Liver (tissue), 9 donors: ENCODE measurements around the gene ANO10. TPM values are rescaled to one million over a fixed set of nuclear protein-coding genes. Genes with fewer than 3 reads are reported as not detected.

Experiments
- DNase-seq: peaks from one replicate; pipeline ENCODE4 v3.0.0-alpha.2; 2017; ENCODE audit warnings: low spot score
- H3K27ac ChIP-seq, 2 donors: one replicate each; pipeline ENCODE4 v1.7.0; 2013; ENCODE audit warnings: inconsistent platforms in 2 of 2, low read length in 2 of 2, control low read depth in 1 of 2, low read depth in 1 of 2, mild to moderate bottlenecking in 1 of 2
- H3K27me3 ChIP-seq, 4 donors: one replicate each; pipeline versions ENCODE4 v1.6.1 to v1.7.0; 2013; ENCODE audit warnings: low read length in 3 of 4, inconsistent platforms in 1 of 4, mild to moderate bottlenecking in 1 of 4, moderate library complexity in 1 of 4; ENCODE audit not compliant: control insufficient read depth in 4 of 4, insufficient read depth in 4 of 4
- H3K36me3 ChIP-seq, 4 donors: one replicate each; pipeline versions ENCODE4 v1.6.1 to v1.7.0; 2013; ENCODE audit warnings: low read length in 3 of 4, mild to moderate bottlenecking in 3 of 4, low read depth in 1 of 4, moderate library complexity in 1 of 4; ENCODE audit not compliant: control insufficient read depth in 4 of 4, insufficient read depth in 3 of 4
- H3K4me1 ChIP-seq, 4 donors: one replicate each; pipeline versions ENCODE4 v1.6.1 to v1.7.0; 2013; ENCODE audit warnings: low read length in 3 of 4, mild to moderate bottlenecking in 3 of 4, moderate library complexity in 1 of 4; ENCODE audit not compliant: control insufficient read depth in 4 of 4, insufficient read depth in 4 of 4
- H3K4me3 ChIP-seq, 3 donors: one replicate each; pipeline versions ENCODE4 v1.6.1 to v1.7.0; 2013; ENCODE audit warnings: low read length in 3 of 3, control low read depth in 1 of 3, low read depth in 1 of 3, mild to moderate bottlenecking in 1 of 3
- H3K9ac ChIP-seq, 2 donors: one replicate each; pipeline ENCODE4 v1.7.0; 2013; ENCODE audit warnings: low read length in 2 of 2, mild to moderate bottlenecking in 2 of 2, moderate library complexity in 2 of 2, control low read depth in 1 of 2, low read depth in 1 of 2
- H3K9me3 ChIP-seq, 4 donors: one replicate each; pipeline versions ENCODE4 v1.6.1 to v1.7.0; 2013; ENCODE audit warnings: low read length in 3 of 4; ENCODE audit not compliant: control insufficient read depth in 4 of 4
- CTCF ChIP-seq: fragments of 150-350 bp; IDR thresholded peaks from 2 replicates; pipeline ENCODE4 v1.5.1; 2017; ENCODE audit warnings: improper control_type of control experiment, low read depth, low read length; ENCODE audit not compliant: missing input control
- EGR1 ChIP-seq, 2 donors: IDR thresholded peaks; 2 replicates each; pipeline ENCODE4 v1.6.1; 2016 to 2018; ENCODE audit warnings: antibody characterized with exemption in 2 of 2, low read depth in 2 of 2
- FOXA1 ChIP-seq: IDR thresholded peaks from 2 replicates; pipeline ENCODE4 v1.6.1; 2016; ENCODE audit warnings: antibody characterized with exemption
- FOXA2 ChIP-seq: IDR thresholded peaks from 2 replicates; pipeline ENCODE4 v1.6.1; 2016; ENCODE audit warnings: antibody characterized with exemption
- GABPA ChIP-seq, 2 donors: IDR thresholded peaks in 1 of 2; conservative IDR thresholded peaks in 1 of 2; 2 replicates each; pipeline ENCODE4 v1.6.1; 2016; ENCODE audit warnings: antibody characterized with exemption in 2 of 2, mild to moderate bottlenecking in 1 of 2, moderate library complexity in 1 of 2
- HNF4A ChIP-seq, 2 donors: conservative IDR thresholded peaks; 2 replicates each; pipeline ENCODE4 v1.6.1; 2016; ENCODE audit warnings: antibody characterized with exemption in 2 of 2, mild to moderate bottlenecking in 2 of 2
- HNF4G ChIP-seq: IDR thresholded peaks from 2 replicates; pipeline ENCODE4 v1.6.1; 2016; ENCODE audit warnings: antibody characterized with exemption
- JUND ChIP-seq, 2 donors: IDR thresholded peaks; 2 replicates each; pipeline ENCODE4 v1.6.1; 2016; ENCODE audit warnings: antibody characterized with exemption in 2 of 2
- MAX ChIP-seq: IDR thresholded peaks from 2 replicates; pipeline ENCODE4 v1.6.1; 2016; ENCODE audit warnings: antibody characterized with exemption
- NR2F2 ChIP-seq: IDR thresholded peaks from 2 replicates; pipeline ENCODE4 v1.6.1; 2016; ENCODE audit warnings: antibody characterized with exemption
- RAD21 ChIP-seq, 2 donors: IDR thresholded peaks; 2 replicates each; pipeline ENCODE4 v1.6.1; 2016; ENCODE audit warnings: antibody characterized with exemption in 2 of 2, mild to moderate bottlenecking in 2 of 2
- RXRA ChIP-seq, 2 donors: IDR thresholded peaks; 2 replicates each; pipeline ENCODE4 v1.6.1; 2017 to 2018; ENCODE audit warnings: antibody characterized with exemption in 2 of 2, mild to moderate bottlenecking in 1 of 2
- SP1 ChIP-seq: IDR thresholded peaks from 2 replicates; pipeline ENCODE4 v1.6.1; 2018; ENCODE audit warnings: antibody characterized with exemption, mild to moderate bottlenecking
- TAF1 ChIP-seq: conservative IDR thresholded peaks from 2 replicates; pipeline ENCODE4 v1.6.1; 2016; ENCODE audit warnings: antibody characterized with exemption, mild to moderate bottlenecking
- YY1 ChIP-seq: IDR thresholded peaks from 2 replicates; pipeline ENCODE4 v1.6.1; 2016; ENCODE audit warnings: antibody characterized with exemption, mild to moderate bottlenecking
- WGBS: extraction: QIAGEN DNeasy Blood & Tissue Kit; methylation state at CpG from one replicate; pipeline ENCODE4 v1.1.7; 2013; 5-methylcytosine and 5-hydroxymethylcytosine counted together
- polyA plus RNA-seq, 2 donors: library from polyadenylated mRNA; stranded (reverse) in 1 of 2; unstranded in 1 of 2; fragments of 200-250 nt in 1 of 2; fragments of >200 nt in 1 of 2; fragmentation: Nextera tagmentation in 1 of 2; extraction: Ambion mirVana in 1 of 2; gene quantifications; one replicate each; pipeline versions ENCODE4 v1.2.1 to v1.2.3, GENCODE V29; 2013 to 2015
- total RNA-seq, 2 donors: library from RNA; depleted of rRNA; stranded (reverse); fragments of >200 nt; gene quantifications; one replicate each; pipeline ENCODE4 v1.2.3, GENCODE V29; 2014
- TF ChIP-seq, protein P1 (sequence below): IDR thresholded peaks from 2 replicates; pipeline ENCODE4 v1.6.1; 2016; ENCODE audit warnings: antibody characterized with exemption, mild to moderate bottlenecking
- TF ChIP-seq, protein P2 (sequence below): IDR thresholded peaks from 2 replicates; pipeline ENCODE4 v1.6.1; 2016; ENCODE audit warnings: antibody characterized with exemption
- TF ChIP-seq, protein P3 (sequence below): IDR thresholded peaks from 2 replicates; pipeline ENCODE4 v1.6.1; 2016; ENCODE audit warnings: antibody characterized with exemption
- donor health status: healthy.
- donor health status: healthy.
- donor health status: healthy.
- donor health status: healthy.
- donor health status: healthy.

The ANO10 gene
- total and polyA plus RNA-seq, 4 donors: 5.6 to 8.7 (median 6.8) TPM

DNA sequence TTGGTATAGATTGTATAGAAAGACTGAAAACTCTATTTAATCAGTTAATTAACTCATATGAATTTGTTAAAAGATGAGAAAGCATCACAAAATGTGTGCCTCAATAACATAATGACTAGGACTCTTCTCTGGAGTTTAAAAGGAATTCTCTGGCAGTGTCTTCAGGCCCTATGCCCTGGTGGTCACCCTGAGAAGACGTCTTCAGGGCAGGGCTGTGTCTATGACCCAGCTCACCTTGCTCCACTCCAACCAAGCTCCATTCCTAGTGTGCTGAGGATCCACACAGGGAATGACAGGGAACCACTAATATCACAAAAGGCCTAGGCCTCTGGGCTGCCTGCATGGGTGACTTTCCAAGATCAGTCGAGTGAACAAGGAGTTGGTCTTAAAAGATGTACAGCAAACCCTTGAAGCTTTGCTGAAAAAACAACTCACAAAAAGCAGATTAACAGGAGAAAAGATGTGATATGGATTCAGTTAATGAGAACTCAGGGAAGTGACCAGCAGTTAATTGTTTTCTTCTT is 178.9 kb downstream of the ANO10 start:
- DNase-seq: no peak
- no peaks in the 10 kb centered on the region for H3K4me1 ChIP-seq
- H3K4me3 ChIP-seq: no peak overlapping the region
- H3K27me3 ChIP-seq: no peaks in the 10 kb centered on the region
- 98% methylated on average over 2 of the region's 2 CpGs for WGBS
- H3K27ac ChIP-seq: no peak overlapping the region
- no peak overlapping the region for H3K9ac ChIP-seq
- no peaks in the 10 kb centered on the region for H3K36me3 ChIP-seq
- H3K9me3 ChIP-seq: peaks cover 0 to 2% (median 0%) of the 10 kb centered on the region in 4 donors
- TF ChIP-seq HNF4A (conservative IDR thresholded peaks at IDR 0.05) (no peak), SP1 (no peak), FOXA1 (no peak), MAX (no peak), JUND (IDR thresholded peaks at IDR 0.05) (no peak), RAD21 (IDR thresholded peaks at IDR 0.05) (no peak), RXRA (IDR thresholded peaks at IDR 0.05) (no peak), FOXA2 (no peak), HNF4G (no peak), GABPA (IDR thresholded peaks at IDR 0.05 in 1 of 2, conservative IDR thresholded peaks at IDR 0.05 in 1 of 2) (no peak), EGR1 (IDR thresholded peaks at IDR 0.05; ENCODE audit: low read depth in 2 of 2) (no peak), TAF1 (no peak)

- no peaks in the 10 kb centered on the region for H3K36me3 ChIP-seq
- WGBS: 77% methylated on average over 3 of the region's 3 CpGs
- no peak for DNase-seq
Measured at GRCh38 chr3:43436507-43437140, 185.2 kb downstream of the ANO10 start.

More at GRCh38 chr3:43436507-43437140, 185.2 kb downstream of the ANO10 start:
- H3K27me3 ChIP-seq: no peaks in the 10 kb centered on the region
- H3K4me3 ChIP-seq: no peak overlapping the region
- H3K9me3 ChIP-seq: peaks cover 0 to 2% (median 0%) of the 10 kb centered on the region in 4 donors
- H3K4me1 ChIP-seq: peaks cover 0 to 6% (median 5%) of the 10 kb centered on the region in 4 donors
- no peak overlapping the region for H3K27ac ChIP-seq
- TF ChIP-seq NR2F2 (no peak), RAD21 (IDR thresholded peaks at IDR 0.05) (no peak), EGR1 (IDR thresholded peaks at IDR 0.05; ENCODE audit: low read depth in 2 of 2) (no peak), JUND (IDR thresholded peaks at IDR 0.05) (no peak), RXRA (IDR thresholded peaks at IDR 0.05) (no peak), GABPA (IDR thresholded peaks at IDR 0.05 in 1 of 2, conservative IDR thresholded peaks at IDR 0.05 in 1 of 2) (no peak), TAF1 (no peak), CTCF (no peak), YY1 (no peak), FOXA1 (no peak), MAX (no peak), HNF4G (no peak), FOXA2 (no peak)
- TF ChIP-seq, protein P1, sequence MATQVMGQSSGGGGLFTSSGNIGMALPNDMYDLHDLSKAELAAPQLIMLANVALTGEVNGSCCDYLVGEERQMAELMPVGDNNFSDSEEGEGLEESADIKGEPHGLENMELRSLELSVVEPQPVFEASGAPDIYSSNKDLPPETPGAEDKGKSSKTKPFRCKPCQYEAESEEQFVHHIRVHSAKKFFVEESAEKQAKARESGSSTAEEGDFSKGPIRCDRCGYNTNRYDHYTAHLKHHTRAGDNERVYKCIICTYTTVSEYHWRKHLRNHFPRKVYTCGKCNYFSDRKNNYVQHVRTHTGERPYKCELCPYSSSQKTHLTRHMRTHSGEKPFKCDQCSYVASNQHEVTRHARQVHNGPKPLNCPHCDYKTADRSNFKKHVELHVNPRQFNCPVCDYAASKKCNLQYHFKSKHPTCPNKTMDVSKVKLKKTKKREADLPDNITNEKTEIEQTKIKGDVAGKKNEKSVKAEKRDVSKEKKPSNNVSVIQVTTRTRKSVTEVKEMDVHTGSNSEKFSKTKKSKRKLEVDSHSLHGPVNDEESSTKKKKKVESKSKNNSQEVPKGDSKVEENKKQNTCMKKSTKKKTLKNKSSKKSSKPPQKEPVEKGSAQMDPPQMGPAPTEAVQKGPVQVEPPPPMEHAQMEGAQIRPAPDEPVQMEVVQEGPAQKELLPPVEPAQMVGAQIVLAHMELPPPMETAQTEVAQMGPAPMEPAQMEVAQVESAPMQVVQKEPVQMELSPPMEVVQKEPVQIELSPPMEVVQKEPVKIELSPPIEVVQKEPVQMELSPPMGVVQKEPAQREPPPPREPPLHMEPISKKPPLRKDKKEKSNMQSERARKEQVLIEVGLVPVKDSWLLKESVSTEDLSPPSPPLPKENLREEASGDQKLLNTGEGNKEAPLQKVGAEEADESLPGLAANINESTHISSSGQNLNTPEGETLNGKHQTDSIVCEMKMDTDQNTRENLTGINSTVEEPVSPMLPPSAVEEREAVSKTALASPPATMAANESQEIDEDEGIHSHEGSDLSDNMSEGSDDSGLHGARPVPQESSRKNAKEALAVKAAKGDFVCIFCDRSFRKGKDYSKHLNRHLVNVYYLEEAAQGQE: no peak
- TF ChIP-seq, protein P2, sequence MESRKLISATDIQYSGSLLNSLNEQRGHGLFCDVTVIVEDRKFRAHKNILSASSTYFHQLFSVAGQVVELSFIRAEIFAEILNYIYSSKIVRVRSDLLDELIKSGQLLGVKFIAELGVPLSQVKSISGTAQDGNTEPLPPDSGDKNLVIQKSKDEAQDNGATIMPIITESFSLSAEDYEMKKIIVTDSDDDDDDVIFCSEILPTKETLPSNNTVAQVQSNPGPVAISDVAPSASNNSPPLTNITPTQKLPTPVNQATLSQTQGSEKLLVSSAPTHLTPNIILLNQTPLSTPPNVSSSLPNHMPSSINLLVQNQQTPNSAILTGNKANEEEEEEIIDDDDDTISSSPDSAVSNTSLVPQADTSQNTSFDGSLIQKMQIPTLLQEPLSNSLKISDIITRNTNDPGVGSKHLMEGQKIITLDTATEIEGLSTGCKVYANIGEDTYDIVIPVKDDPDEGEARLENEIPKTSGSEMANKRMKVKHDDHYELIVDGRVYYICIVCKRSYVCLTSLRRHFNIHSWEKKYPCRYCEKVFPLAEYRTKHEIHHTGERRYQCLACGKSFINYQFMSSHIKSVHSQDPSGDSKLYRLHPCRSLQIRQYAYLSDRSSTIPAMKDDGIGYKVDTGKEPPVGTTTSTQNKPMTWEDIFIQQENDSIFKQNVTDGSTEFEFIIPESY: no peak
- TF ChIP-seq, protein P3, sequence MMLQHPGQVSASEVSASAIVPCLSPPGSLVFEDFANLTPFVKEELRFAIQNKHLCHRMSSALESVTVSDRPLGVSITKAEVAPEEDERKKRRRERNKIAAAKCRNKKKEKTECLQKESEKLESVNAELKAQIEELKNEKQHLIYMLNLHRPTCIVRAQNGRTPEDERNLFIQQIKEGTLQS: no peak
- H3K9ac ChIP-seq: no peak overlapping the region
